ENCODE data around the gene SPTBN1. TPM values are rescaled to one million over a fixed set of nuclear protein-coding genes. Genes with fewer than 3 reads are reported as not detected.
A peak's percentile ranks its signal among the peaks of the same experiment; 100 is the strongest.

The SPTBN1 gene
- total and polyA plus RNA-seq, 2 of the 13 experiments (the other 11 are each of a cell fraction or from before 2014, with no cell fraction given), result 123 to 299 TPM

DNA sequence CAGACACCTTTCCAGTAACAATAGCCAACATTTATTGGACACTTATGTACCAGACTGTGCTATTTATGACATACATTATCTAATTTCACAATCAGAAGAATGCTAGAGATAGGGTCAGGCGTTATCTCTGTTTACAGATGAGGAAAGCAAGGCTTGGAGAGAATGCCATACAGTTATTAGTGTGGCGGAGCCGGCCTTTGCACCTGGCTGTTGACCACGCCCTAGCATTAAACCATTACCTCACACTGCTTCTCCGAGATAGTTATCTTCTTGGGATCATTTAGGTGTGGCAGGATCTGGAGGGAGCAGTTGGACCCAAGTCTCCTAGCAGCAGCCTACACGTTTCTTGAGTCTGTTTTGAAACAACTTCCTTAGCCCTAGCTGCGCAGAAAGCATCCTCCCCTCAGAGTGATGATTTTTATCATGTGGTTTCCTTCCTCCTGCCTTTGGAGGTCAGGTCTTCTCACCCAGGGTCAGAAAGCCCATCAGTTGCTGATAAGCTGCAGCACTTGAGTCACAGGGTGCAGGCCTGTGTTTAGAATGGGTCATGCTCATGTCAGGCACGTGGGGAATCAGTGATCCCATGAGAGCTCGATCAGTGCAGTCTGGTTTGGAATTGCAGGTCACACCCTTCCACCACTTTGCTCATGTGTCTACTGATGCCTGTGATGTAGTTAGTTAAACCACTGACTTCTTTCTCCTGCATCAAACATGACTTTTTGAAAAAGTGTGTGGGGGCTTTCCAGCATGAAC, 118.2 kb downstream of the SPTBN1 start (continued):
- TF ChIP-seq SALL1 (CRISPR knock-in tag; IDR thresholded peaks at IDR 0.05) (peak; percentile 95), FOSL2 (CRISPR knock-in tag; IDR thresholded peaks at IDR 0.05) (peak; percentile 80), NKX3-1 (CRISPR knock-in tag; IDR thresholded peaks at IDR 0.05) (no peak), ZNF446 (CRISPR knock-in tag; IDR thresholded peaks at IDR 0.05) (no peak), HNF4A (CRISPR knock-in tag; IDR thresholded peaks at IDR 0.05) (peak; percentile 86), RBAK (CRISPR knock-in tag; IDR thresholded peaks at IDR 0.05) (no peak), XBP1 (CRISPR knock-in tag; IDR thresholded peaks at IDR 0.05) (no peak), ZNF83 (CRISPR knock-in tag; IDR thresholded peaks at IDR 0.05; ENCODE audit: borderline replicate concordance) (no peak), TEAD3 (CRISPR knock-in tag; optimal IDR thresholded peaks at IDR 0.05; ENCODE audit: borderline replicate concordance) (peak; percentile 72), ATF1 (CRISPR knock-in tag; IDR thresholded peaks at IDR 0.05) (peak; percentile 52; the same call in 1 of the 2 replicates), ZNF780A (CRISPR knock-in tag; IDR thresholded peaks at IDR 0.05) (no peak), ZNF614 (CRISPR knock-in tag; IDR thresholded peaks at IDR 0.05; ENCODE audit: borderline replicate concordance) (peak; percentile 7; the same call in 1 of the 2 replicates), SALL2 (CRISPR knock-in tag; IDR thresholded peaks at IDR 0.05) (no peak), PCBP1 (IDR thresholded peaks at IDR 0.05; ENCODE audit: borderline replicate concordance, low read depth, low read length) (no peak), CBX1 (IDR thresholded peaks at IDR 0.05; ENCODE audit: low read depth) (peak; percentile 20), TCF12 (IDR thresholded peaks at IDR 0.05) (no peak), TCF12 (CRISPR knock-in tag; IDR thresholded peaks at IDR 0.05) (0 out of 2 replicates have a peak, but pooled peaks have one; percentile 43)
- TF ChIP-seq, protein P1, sequence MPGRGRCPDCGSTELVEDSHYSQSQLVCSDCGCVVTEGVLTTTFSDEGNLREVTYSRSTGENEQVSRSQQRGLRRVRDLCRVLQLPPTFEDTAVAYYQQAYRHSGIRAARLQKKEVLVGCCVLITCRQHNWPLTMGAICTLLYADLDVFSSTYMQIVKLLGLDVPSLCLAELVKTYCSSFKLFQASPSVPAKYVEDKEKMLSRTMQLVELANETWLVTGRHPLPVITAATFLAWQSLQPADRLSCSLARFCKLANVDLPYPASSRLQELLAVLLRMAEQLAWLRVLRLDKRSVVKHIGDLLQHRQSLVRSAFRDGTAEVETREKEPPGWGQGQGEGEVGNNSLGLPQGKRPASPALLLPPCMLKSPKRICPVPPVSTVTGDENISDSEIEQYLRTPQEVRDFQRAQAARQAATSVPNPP (CRISPR knock-in tag; IDR thresholded peaks at IDR 0.05), result no peak
- TF ChIP-seq, protein P2, sequence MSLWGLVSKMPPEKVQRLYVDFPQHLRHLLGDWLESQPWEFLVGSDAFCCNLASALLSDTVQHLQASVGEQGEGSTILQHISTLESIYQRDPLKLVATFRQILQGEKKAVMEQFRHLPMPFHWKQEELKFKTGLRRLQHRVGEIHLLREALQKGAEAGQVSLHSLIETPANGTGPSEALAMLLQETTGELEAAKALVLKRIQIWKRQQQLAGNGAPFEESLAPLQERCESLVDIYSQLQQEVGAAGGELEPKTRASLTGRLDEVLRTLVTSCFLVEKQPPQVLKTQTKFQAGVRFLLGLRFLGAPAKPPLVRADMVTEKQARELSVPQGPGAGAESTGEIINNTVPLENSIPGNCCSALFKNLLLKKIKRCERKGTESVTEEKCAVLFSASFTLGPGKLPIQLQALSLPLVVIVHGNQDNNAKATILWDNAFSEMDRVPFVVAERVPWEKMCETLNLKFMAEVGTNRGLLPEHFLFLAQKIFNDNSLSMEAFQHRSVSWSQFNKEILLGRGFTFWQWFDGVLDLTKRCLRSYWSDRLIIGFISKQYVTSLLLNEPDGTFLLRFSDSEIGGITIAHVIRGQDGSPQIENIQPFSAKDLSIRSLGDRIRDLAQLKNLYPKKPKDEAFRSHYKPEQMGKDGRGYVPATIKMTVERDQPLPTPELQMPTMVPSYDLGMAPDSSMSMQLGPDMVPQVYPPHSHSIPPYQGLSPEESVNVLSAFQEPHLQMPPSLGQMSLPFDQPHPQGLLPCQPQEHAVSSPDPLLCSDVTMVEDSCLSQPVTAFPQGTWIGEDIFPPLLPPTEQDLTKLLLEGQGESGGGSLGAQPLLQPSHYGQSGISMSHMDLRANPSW (CRISPR knock-in tag; IDR thresholded peaks at IDR 0.05; ENCODE audit: borderline replicate concordance), result no peak
- TF ChIP-seq, protein P3, sequence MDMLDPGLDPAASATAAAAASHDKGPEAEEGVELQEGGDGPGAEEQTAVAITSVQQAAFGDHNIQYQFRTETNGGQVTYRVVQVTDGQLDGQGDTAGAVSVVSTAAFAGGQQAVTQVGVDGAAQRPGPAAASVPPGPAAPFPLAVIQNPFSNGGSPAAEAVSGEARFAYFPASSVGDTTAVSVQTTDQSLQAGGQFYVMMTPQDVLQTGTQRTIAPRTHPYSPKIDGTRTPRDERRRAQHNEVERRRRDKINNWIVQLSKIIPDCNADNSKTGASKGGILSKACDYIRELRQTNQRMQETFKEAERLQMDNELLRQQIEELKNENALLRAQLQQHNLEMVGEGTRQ (IDR thresholded peaks at IDR 0.05; ENCODE audit: low read depth, low read length), result no peak
- TF ChIP-seq, protein P3 (CRISPR knock-in tag; IDR thresholded peaks at IDR 0.05; ENCODE audit: borderline replicate concordance), result no peak
- TF ChIP-seq, protein P4, sequence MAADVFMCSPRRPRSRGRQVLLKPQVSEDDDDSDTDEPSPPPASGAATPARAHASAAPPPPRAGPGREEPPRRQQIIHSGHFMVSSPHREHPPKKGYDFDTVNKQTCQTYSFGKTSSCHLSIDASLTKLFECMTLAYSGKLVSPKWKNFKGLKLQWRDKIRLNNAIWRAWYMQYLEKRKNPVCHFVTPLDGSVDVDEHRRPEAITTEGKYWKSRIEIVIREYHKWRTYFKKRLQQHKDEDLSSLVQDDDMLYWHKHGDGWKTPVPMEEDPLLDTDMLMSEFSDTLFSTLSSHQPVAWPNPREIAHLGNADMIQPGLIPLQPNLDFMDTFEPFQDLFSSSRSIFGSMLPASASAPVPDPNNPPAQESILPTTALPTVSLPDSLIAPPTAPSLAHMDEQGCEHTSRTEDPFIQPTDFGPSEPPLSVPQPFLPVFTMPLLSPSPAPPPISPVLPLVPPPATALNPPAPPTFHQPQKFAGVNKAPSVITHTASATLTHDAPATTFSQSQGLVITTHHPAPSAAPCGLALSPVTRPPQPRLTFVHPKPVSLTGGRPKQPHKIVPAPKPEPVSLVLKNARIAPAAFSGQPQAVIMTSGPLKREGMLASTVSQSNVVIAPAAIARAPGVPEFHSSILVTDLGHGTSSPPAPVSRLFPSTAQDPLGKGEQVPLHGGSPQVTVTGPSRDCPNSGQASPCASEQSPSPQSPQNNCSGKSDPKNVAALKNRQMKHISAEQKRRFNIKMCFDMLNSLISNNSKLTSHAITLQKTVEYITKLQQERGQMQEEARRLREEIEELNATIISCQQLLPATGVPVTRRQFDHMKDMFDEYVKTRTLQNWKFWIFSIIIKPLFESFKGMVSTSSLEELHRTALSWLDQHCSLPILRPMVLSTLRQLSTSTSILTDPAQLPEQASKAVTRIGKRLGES (CRISPR knock-in tag; IDR thresholded peaks at IDR 0.05; ENCODE audit: borderline replicate concordance), result no peak
